Activated CD4-positive, alpha-beta T cell treated with anti-CD3 and anti-CD28 coated beads, Interleukin-2, amount 50 U/mL, for 48 hours (primary cell): ENCODE results near the gene TINAGL1.

Experiments
- DNase-seq, 2 experiments: peaks; one replicate each; pipeline ENCODE4 v3.0.0-alpha.2; 2020

Gene TINAGL1

DNA sequence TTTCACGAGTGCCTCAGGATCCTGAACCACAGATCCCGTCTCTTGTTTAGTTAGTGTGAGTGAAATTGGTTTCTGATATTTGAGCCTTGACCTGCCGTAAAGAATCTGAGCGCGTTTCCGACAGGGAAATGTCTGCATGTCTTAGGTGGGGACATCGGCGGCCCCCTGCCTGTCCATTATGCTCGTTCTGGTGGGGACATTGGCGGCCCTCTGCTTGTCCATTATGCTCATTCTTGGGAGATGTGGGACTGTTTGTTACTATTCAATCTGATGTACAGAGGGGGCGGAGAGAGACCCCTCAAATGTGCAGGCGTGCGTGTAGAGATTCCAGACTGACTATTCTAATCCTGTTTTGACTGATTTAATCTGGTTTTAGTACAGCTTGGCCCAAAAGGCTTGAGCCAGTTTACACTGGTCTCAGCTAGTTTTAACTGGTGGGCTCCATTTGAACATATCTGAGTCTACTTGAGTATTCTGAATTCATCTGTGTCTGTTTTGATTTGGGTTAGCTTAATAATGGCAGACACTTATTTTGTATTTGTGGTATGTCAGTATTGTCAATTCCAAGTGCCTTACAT lies 6.6 kb upstream of the TINAGL1 start:
- no peak for DNase-seq

DNA sequence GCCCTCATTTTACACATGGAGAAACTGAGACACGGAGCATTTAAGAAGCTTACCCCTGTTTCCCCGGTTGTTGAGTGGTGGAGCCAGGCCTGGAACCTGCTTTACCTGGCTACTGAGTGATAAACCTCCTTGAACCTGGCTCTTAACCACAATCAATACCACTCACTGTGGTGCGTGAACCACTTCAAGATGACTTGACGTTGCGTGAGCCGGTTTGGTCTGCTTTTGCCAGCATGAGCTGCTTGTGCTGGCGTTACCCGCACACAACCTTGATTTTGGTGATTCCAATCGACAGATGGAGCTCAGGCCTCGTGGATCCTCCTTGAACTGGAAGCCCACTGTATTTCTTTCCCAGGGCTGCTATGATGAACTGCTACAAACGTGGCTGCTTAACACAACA lies 6.1 kb upstream of the TINAGL1 start:
- DNase-seq: no peak

DNA sequence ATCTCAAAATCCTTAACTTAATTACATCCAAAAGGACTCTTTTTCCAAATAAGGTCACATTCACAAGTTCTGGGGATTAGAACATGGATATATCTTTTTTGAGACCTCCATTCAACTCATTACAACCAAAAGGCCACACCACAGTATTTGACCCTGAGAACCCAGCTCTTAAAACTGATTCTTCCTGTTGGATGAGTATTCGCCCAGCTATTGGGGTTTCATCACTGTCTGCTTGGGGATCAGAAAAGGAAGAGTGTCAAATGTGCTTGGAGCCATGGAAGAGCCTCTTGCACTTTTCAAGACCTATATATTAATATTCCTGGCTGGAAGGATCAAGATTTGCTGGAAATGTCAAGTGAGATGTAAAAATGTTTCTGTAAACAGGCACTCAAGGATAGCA lies 5.4 kb upstream of the TINAGL1 start:
- DNase-seq: no peak

DNA sequence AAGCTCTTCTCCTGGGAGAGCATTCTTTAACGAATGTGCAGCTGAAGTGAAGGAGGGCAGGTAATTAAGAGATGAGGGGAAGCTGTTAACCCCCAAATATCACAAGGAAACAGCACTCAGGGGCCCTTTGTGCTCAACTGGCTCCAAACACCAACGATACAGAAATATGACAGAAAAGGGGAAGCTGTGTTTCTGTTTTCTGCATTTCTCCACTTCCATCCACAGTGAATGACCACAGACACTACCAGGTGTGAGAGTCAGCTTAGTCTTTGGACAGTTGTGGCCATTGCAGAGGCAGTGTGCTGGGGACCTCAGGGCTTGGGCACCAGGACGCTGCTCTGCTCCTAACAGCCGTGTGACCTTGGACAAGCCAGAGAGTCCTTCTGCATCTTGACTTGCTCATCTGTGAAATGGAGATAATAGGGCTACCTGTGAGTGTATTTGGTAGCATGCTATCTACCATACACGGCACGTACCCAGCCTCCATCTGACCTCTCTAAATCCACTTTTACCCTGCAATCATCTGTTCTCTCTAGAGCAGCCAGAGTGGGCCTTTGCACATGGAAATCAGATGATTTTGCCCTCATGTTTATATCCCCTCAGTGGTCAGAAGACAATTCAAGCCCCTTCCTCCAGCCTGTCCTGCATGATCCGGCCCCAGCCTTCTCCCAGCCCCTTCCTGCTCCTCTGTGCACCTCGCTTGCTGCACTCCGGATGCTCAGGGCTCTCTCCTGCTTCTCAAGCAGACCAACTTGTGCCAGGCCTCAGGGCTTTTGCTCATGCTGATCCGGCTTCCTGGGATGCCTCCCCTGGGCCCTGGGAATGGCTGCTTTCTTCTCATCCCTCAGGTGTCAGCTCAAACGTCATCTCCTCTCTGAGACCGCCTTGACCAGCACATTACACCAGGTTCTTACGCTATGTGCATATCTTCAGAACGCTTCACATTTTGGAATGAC lies 4.7 kb upstream of the TINAGL1 start:
- DNase-seq: no peak

DNA sequence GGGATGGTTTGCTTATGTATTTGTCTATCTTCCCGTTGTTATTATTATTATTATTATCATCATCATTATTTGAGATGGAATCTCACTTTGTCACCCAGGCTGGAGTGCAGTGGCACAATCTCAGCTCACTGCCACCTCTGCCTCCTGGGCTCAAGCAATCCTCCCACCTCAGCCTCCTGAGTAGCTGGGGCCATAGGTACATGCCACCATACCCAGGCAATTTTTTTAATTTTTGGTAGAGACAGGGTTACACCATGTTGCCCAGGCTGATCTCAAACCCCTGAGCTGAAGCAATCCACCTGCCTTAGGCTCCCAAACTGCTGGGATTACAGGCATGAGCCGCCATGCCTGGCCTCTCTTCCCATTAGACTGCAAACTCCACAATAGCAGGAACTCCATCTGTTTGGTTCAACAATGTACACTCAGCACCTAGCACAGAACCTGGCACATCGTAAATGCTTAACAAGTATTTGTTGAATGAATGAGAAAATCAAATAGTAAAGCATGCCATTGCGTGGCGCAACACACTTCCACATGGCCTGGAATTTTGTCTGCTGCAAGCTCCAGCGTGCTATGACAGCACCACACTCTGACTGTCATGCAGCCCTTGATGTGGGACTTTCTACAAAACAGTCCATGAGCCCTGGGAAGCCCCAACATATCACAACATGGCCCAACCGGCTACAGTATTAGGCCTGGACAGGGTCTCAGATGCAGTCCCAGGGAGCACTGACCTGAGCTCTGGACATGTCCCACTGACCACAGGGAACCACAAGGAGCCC lies 3.8 kb upstream of the TINAGL1 start:
- no peak for DNase-seq

DNA sequence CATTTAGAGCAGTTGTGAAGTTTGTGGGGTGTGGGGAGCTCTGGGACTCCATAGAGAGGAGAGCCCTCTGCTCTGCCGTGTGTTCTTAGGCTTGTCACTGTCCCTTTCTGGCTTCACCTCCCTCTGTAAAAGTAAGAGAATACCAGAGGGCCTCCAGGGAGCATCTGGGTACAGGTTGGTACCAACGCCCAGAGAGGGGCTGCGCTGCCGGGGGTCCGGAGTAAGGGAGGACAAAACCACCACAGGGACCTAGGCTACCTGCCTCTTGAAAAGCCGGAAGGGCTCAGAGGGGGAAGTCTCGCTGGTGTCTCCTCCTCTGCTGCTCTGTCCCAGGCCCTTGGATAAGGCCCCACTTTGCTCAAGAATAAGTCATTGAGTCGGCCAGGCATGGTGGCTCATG lies 3.1 kb upstream of the TINAGL1 start:
- no peak for DNase-seq

DNA sequence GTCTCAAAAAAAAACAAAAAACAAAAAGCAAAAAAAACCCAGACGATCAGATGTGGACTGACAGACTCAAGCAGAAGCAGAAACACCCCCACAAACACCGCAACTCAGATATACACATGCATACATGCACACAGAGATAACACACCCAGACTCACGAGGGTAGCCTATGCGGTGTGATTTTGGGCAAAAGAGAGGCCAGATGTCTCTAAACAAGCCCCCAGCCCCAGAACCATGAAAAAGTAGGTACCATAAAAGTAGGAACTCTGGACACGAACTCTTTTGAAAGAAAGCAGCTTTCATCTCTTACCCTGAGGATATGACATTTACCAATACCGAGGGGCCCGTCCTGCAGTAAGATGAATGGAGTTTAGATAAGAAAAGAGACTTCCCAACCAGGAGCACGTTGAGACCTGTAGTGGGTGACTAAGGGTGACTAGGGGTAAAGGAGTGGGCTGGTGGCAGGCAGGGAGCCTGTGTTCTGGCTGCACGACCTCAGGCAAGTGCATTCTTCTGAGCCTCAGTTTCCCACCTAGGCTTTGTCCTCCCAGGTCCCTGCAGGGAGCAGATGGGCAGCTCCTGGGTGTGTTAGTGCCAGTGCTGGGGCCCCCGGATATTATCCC lies 1.5 kb upstream of the TINAGL1 start:
- no peak for DNase-seq

DNA sequence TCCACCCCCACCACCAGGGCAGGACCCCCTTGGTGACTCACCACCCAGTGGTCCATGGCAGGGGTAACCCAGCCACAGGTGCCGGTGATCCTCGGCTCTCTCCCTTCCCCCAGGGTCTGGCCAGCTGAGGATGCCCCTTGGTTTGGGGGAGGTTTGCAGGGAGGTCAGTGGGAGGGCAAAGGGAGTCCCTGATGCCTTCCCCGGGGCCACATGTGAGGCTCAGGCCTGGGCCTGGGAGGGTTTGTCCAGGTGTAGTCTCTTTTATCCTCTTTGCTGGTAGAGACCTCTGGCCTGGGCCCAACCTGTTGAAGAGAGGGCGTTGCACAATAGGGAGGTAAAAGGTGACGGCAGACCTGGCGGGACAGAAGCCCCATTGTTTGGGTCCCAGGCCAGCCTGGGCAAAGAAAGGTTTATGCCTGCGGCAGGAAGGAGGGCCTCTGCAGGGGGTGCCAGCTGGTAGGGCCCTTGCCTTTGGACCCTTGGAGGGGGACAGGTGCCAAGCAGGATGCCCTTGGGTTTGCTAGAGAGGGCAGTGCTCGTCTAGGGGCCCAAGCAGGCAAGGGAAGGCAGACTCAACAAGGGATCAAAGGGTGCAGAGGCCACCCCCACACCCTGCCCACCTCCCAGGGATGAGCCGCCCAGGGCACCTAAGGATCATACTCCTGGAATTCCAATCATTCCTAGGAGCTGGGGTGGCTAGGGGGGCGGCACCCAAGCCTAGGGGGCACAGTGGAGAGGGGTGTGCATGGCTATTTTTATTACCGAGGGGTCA lies 760 bp upstream of the TINAGL1 start:
- no peak for DNase-seq

DNA sequence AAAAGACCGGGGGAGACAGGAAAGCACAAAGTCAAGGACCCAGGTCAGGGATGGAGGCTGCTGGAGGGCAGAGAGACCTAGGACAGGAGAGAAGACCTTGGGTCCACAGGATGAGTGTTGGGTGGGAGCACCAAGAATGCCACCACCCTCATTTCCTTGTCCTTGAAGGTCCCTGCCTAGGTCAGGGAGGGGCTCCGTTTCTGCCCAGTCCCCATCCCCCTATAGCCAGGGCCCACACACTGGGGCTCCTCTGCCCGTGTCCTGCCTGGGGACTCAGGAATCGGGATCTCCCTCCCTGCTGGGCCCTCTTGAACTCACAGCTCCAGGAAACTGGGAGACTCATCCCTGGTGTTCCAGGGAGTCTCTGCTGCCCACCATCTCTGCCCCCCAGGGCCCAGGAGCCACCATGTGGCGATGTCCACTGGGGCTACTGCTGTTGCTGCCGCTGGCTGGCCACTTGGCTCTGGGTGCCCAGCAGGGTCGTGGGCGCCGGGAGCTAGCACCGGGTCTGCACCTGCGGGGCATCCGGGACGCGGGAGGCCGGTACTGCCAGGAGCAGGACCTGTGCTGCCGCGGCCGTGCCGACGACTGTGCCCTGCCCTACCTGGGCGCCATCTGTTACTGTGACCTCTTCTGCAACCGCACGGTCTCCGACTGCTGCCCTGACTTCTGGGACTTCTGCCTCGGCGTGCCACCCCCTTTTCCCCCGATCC lies 584 bp downstream of the TINAGL1 start:
- no peak for DNase-seq

DNA sequence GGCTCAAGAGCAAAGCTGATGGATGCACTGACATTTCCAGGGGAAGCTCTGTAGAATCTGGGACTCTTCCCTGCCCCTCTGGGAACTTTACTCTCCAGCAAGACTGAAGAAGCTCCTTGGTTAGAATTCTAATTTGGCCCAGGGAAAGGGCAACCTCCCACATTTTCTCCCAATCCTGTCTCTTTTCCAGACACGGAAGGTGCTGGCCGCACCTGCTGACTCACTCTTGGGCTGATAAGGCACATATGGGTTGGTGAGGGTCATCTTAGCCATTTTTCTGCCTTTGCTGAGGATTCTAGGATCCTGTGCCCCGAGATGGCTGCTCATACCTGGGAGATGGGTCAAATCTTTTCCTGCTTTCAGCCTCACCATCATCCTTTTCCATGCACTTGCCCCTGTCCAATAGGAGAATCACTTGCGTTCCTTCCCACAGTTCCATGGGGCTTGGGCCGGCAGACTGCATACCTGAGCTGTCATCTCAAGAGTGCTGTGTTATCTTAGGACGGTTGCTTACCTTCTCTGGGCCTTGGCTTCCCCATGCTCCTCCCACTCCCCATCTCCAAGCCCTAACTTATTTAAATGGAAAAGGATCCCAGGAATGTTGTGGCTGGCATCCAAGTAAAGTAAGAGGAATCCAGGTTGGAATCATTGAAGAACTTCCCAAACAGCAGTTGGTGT lies 1.3 kb downstream of the TINAGL1 start:
- no peak for DNase-seq

DNA sequence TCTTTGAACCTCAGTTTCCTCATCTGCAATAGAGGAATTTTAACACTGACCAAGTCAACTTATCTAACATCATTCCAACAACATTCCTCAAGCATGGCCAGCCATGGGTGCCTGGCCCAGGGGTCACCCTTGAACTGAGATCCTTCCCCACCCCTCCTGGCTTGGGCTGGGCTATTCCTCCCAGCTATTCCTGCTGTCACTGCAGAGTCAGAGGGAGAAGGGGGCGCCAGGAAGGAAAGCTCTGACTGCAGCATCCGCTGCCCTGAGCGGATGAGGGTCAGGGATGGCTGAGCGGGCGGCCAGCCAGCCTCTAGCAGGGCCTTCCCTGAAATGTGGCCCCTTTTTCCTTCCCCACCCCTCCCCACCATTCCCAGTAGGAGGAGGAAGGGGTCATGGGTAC lies 3.1 kb downstream of the TINAGL1 start:
- no peak for DNase-seq

DNA sequence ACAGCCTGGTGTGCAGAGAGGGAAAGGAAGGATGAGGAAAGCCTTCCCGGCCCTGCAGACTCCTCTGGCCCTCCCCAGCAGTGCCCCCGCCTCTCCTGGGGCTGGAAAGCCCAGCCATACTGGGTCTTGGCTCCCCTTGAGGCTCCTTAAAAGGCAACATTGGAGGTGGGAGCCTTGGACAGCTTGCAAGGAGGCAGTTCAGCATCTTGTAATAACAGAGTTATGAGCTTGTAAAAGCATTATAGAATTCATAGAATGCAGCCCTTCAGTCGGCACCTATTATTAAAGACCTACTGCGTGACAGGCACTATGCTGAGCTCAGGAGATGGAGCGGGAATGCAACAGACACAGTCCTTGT lies 4.2 kb downstream of the TINAGL1 start:
- no peak for DNase-seq

DNA sequence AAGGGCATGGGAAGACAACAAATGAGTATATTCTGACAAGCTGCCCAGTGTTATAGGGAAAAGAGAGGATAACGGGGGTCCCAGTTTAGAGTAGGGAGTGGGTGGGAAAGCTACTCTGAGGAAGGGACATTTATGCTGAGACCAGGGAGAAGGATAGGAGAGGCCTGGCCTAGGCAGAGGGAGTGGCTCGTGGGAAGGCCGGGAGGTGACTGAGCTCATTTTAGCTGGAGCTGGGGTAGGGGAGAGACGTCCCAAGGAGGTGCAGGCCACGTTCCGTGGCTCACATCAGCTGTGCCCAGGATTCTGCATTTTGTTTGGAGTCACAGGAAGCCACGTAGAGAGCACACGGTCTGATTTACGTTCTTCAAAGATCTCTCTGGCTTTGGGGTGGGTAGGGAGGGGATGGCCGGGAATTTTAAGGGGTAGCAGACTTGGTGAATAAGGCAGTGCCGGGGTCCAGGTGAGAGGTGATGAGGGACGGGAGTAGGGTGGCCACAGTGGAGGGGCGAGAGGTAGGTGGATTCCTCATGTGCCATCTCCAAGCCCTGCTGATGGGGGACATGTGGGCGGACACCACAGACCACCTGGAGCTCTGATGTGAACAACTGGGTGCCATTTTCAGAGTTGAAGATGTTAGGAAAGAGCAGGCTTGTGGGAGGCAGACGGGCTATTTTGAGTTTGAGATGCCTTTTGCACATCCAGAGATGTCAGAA lies 4.7 kb downstream of the TINAGL1 start:
- DNase-seq: no peak

DNA sequence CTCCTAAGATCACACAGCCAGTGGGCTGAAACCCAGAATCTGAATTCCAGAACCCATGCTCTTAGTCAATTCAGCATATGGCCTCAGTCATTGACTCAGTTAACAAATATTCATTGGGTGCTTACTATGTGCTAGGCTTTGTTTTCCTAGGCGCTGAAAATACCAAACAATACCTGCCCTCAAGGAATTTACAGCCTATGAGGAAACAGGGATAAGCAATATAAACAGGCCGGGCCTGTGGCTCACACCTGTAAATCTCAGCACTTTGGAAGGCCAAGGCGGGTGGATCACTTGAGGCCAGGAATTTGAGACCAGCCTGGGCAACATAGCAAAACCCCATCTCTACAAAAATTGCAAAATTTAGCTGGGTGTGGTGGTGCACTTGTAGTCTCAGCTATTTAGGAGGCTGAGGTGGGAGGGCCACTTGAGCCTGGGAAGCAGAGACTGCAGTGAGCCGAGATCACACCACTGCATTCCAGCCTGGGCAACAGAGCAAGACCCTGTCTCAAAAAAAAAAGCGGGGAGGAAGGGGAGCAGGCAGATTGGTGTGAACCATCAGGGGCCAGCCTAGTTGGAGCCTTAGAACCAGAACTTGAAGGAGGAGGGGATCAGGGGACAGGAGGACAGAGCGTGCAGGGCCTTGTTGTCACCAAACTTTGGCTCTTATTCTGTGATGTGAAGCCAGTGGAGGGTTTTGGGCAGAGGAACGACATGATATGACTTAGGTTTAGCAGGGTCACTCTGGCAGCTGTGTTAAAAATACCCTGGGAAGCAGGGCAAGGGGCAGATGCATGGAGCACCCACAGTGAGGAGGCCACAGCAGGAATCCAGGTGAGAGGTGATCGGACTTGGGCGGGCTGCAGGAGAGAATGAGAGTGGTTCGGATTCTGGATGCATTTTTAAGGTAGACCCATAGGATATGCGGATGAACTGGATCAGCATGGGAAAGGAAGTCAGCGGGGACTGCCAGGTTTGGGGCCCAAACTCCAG lies 5.8 kb downstream of the TINAGL1 start:
- no peak for DNase-seq

DNA sequence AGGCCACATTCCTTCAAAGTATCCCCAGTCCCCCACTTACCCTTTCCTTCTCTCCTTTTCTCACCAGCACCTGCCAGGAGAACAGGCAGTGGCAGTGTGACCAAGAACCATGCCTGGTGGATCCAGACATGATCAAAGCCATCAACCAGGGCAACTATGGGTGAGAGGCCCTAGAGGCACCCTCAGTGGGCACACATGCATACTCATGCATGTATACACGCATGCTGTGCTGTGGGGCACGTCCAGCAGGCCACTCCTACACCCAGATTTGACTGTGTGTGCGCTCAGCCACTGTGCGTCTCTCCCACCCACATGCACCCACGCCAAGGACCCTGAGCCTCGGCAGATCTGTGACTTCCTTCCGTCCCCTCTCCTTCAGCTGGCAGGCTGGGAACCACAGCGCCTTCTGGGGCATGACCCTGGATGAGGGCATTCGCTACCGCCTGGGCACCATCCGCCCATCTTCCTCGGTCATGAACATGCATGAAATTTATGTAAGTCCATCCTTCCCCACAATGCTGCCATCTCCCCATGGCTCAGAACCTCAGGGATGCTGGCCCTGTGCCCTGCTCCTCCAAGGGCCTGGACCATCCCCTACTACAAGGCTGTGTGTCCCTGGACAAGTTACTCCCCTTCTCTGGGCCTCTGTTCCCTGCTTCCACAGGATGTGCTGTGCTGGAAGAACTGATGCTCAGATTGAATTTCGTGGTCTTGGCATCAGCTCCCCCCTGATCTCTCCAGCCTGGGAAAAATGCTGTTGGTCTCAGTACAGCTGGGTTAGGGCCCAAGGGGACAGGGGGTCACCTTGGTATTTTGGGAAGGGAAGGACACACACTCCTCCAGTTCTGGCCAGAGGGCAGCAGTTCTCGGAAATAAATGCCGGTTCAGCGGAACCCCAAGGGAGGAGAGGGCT lies 7.0 kb downstream of the TINAGL1 start:
- no peak for DNase-seq

DNA sequence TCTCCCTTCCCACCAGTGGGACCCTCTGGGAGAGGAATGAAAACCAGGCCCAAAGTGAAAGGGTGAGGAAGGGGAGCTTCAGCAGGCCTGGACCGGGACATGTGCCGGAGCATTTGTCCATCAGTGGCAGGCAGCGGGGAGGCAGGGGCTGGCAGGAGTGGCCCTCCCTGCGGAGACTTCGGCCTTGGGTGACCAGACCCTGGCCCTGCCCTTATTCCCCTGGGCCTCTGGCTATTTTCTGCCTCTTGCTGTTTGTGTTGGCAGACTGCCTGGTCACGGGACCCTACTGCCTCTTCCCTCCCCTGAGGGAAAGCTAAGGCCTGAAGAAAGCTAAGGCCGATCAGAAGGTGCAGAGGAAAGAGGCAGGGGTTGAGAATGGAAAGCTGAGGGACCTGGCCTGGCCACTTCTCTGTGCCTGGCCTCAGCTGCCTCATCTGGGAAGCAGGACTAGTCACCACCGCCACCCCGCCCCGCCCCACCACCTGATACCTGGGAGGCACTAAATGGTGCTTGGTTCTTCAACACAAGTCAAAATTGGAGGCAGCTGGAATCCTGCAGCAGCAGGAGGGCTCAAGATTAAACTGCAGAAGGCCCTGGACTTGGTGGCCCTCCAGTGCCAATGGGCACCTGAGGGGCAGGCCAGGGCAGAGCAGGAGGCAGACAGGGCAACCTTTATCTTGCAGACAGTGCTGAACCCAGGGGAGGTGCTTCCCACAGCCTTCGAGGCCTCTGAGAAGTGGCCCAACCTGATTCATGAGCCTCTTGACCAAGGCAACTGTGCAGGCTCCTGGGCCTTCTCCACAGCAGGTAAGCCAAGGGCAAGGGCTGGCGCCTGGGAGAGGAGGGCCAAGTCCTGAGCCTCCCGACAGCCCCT lies 7.9 kb downstream of the TINAGL1 start:
- DNase-seq: no peak
